NK-92 treated with Interleukin-12 subunit alpha and Interleukin-12 subunit beta, amount 100 ng/mL, for 24 hours (cell line): ENCODE measurements around the gene PIGX.

ENCODE experiments used
- DNase-seq: peaks from one replicate; lab custom pipeline; 2025; lab: John Stamatoyannopoulos, UW

Gene PIGX

GRCh38 chr3:196757876-196758739 lies 45.9 kb downstream of the PIGX start:
- DNase-seq = no peak

- DNase-seq = no peak
Observed at GRCh38 chr3:196763179-196763578, 51.0 kb downstream of the PIGX start.

GRCh38 chr3:196765454-196765853 lies 53.3 kb downstream of the PIGX start:
- DNase-seq = no peak

GRCh38 chr3:196771067-196771466 lies 58.9 kb downstream of the PIGX start:
- no peak for DNase-seq

GRCh38 chr3:196772102-196772501 lies 59.9 kb downstream of the PIGX start:
- no peak for DNase-seq

- no peak for DNase-seq
Observed at GRCh38 chr3:196772897-196773296, 60.7 kb downstream of the PIGX start.

- DNase-seq = no peak
Observed at GRCh38 chr3:196774191-196774820, 62.1 kb downstream of the PIGX start.

GRCh38 chr3:196774848-196775422 lies 62.8 kb downstream of the PIGX start:
- no peak for DNase-seq

- DNase-seq = no peak
Observed at GRCh38 chr3:196775938-196776337, 63.8 kb downstream of the PIGX start.

- DNase-seq = no peak
Observed at GRCh38 chr3:196777836-196778235, 65.7 kb downstream of the PIGX start.

- DNase-seq = no peak
Observed at GRCh38 chr3:196778755-196779154, 66.6 kb downstream of the PIGX start.

GRCh38 chr3:196782511-196782910 lies 70.3 kb downstream of the PIGX start:
- no peak for DNase-seq
